GM23338 (cell line): Measurements from ENCODE around the gene EML1.

ENCODE experiments used
- CTCF ChIP-seq, 2 experiments: fragments of 200-600 bp in 1 of 2; sonication (generic) in 1 of 2; conservative IDR thresholded peaks; 2 replicates each; pipeline versions ENCODE4 v1.5.1 to v1.6.1; 2016 to 2017; ENCODE audit warnings: antibody characterized with exemption in 2 of 2, low read depth in 2 of 2, mild to moderate bottlenecking in 2 of 2, moderate library complexity in 1 of 2
- EZH2 ChIP-seq: fragments of 200-600 bp; sonication (generic); IDR thresholded peaks from one replicate; pipeline ENCODE4 v1.8.0; 2017; ENCODE audit warnings: antibody characterized with exemption, mild to moderate bottlenecking, low read depth; ENCODE audit not compliant: unreplicated experiment
- EZH2phosphoT487 ChIP-seq: fragments of 200-600 bp; sonication (generic); IDR thresholded peaks from one replicate; pipeline ENCODE4 v1.8.1; 2018; ENCODE audit warnings: antibody characterized with exemption; ENCODE audit not compliant: unreplicated experiment
- JUNB ChIP-seq: IDR thresholded peaks from one replicate; pipeline ENCODE4 v1.6.1; 2016; ENCODE audit warnings: antibody characterized with exemption; ENCODE audit not compliant: unreplicated experiment
- NANOG ChIP-seq: IDR thresholded peaks from 2 replicates; pipeline ENCODE4 v1.6.1; 2016; ENCODE audit warnings: antibody characterized with exemption, borderline replicate concordance
- POLR2AphosphoS5 ChIP-seq: IDR thresholded peaks from 2 replicates; pipeline ENCODE4 v1.6.1; 2016; ENCODE audit warnings: antibody characterized with exemption, low read depth
- REST ChIP-seq: IDR thresholded peaks from one replicate; pipeline ENCODE4 v1.6.1; 2018; ENCODE audit warnings: antibody characterized with exemption; ENCODE audit not compliant: unreplicated experiment
- STAT1 ChIP-seq: IDR thresholded peaks from one replicate; pipeline ENCODE4 v1.6.1; 2016; ENCODE audit warnings: antibody characterized with exemption; ENCODE audit not compliant: unreplicated experiment
- ZNF114 ChIP-seq: fragments of 250-450 bp; sonication (Bioruptor Pico); IDR thresholded peaks from 2 replicates; pipeline ENCODE4 v1.5.0; 2020; ENCODE audit warnings: mild to moderate bottlenecking, moderate library complexity
- TF ChIP-seq, protein P1 (sequence below): IDR thresholded peaks from 2 replicates; pipeline ENCODE4 v1.6.1; 2016; ENCODE audit warnings: antibody characterized with exemption

DNA sequence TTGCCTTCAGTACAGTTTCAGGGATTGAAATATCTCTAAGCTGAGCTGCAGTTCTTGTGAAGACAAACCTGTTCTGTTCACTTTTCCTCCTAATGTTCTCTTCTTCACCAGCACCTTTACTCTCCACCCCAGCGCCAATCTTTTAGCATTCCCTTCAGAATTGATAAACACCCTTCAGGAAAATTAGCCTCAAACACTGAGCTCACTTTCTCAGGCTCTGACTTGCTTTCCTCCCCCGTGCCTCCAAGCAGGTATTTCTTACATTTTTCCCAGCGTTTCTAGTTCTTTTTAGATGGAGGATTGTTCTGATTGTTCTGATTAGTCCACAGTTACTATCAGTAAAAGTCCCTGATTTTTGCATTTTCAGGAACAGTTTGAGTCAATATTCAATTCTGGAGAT, 183.5 kb downstream of the EML1 start:
- no peak for TF ChIP-seq REST
- TF ChIP-seq CTCF (conservative IDR thresholded peaks at IDR 0.05; ENCODE audit: low read depth in 2 of 2): no peak
- TF ChIP-seq EZH2: no peak
- TF ChIP-seq ZNF114: no peak
- TF ChIP-seq, protein P1, sequence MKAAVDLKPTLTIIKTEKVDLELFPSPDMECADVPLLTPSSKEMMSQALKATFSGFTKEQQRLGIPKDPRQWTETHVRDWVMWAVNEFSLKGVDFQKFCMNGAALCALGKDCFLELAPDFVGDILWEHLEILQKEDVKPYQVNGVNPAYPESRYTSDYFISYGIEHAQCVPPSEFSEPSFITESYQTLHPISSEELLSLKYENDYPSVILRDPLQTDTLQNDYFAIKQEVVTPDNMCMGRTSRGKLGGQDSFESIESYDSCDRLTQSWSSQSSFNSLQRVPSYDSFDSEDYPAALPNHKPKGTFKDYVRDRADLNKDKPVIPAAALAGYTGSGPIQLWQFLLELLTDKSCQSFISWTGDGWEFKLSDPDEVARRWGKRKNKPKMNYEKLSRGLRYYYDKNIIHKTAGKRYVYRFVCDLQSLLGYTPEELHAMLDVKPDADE: no peak
- TF ChIP-seq EZH2phosphoT487: no peak
- TF ChIP-seq POLR2AphosphoS5: no peak
- no peak for TF ChIP-seq NANOG
- TF ChIP-seq JUNB: no peak
- no peak for TF ChIP-seq STAT1
